ENCODE results near the gene AKT1S1.
"Not testable (repeated sequence)": the region's sequence is repeated elsewhere in the genome, so short reads cannot be mapped to it uniquely, and the experiment has no call there.

The AKT1S1 gene

DNA sequence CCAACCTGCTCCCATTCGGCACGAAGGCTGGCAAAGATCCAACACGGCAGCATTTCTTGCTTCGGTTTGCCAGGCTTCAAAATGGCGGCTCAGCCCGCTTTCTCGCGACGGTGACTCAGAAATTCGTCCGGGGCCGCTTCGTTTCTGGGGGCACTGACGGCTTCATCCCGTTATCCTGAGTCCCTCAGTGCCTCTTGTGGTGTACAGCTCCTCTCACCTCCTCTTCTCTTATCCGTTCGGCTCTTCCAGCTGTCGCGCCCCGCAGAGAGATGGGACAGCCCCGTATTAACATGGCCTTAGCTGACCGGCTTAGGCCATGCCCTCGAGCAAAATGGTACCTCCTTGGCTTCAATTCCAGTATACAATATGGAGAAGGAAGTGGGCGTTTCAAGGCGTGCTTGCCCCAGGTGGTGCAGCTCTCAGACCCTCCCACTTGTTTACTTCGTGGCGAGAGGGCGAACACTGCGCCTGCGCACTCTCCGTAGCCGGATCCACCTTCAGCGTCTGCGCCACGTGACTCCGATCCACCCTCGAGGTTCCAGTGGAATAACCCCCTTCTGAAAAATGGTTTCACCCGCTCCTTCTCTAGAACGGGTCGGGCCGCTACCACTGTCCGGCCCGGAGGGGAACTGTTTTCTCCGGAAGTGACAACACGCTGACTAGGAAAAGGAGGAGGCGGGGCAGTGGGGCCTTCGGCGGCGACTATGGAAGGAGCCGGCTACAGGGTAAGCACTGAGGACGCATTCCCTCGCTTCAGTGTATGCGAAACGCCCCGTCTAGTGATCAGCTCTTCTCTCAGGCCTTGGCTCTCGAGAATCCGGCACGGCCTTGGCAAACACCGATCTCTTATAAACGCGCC is at the start of gene AKT1S1, which contains the start of gene TBC1D17:
TSS of gene AKT1S1 (minus strand) at position 336 of the 859 bp plus-strand sequence. CDS start 4,060 bp downstream, outside the sequence.
TSS of gene TBC1D17 (plus strand) at position 683 of the 859 bp plus-strand sequence. CDS start at position 705, 22 bp downstream.
- Mint-ChIP-seq H3K4me3 (no peak within 1 kb of the TSS), H3K4me1 (ENCODE audit: low read depth) (peaks cover 41% of the 10 kb centered on the region), H3K9me3 (no peaks in the 10 kb centered on the region), H3K27ac (no peak within 1 kb of the TSS), H3K27me3 (no peaks in the 10 kb centered on the region), H3K36me3 (ENCODE audit: low read depth) (peaks cover 57% of the 10 kb centered on the region)
- peak; percentile 95 for DNase-seq

DNA sequence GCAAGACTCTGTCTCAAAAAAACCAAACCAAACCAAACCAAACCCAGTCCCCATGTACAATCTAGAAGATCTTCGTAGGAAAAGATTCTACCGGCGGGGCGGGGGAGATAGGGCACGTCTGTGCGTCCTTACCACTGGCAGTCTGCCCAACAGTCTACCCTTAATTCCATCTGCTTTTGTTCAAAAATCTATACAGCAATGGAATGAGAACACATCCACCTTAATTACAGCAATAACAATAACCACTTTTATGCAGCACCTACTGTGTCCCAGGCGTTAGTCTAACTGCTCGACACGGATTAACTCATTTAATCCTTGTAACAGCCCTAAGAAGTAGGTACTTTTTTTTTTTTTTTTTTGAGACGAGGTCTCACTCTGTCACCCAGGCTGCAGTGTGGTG is 49.4 kb upstream of the AKT1S1 start:
- no peak for DNase-seq
- Mint-ChIP-seq H3K27ac (peak overlapping the region; percentile 18), H3K9me3 (peaks cover 4% of the 10 kb centered on the region), H3K4me1 (ENCODE audit: low read depth) (peaks cover 76% of the 10 kb centered on the region), H3K4me3 (peak overlapping the region; percentile 99), H3K27me3 (no peaks in the 10 kb centered on the region), H3K36me3 (ENCODE audit: low read depth) (peaks cover 96% of the 10 kb centered on the region)

DNA sequence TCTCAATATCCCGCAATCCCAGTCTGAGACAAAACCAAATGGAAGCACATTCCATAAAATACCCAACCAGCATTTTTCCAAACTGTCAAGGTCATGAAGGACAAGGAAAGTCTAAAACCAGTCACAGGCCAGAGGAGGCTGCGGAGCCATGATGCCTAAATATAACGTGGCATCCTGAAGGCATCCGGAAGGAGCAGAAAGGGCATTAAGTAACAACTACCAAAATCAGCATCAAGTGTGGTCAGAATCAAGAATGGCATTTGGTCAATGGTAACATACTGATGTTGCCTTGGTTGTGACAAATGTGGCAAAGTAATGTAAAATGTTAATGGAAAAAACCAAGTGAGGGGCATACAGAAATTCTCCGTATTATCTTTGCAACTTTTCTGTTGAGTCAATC is 48.3 kb upstream of the AKT1S1 start:
- H3K4me3 Mint-ChIP-seq, result peak overlapping the region; percentile 35
- H3K27me3 Mint-ChIP-seq, result no peaks in the 10 kb centered on the region
- H3K27ac Mint-ChIP-seq, result peak overlapping the region; percentile 71
- peaks cover 80% of the 10 kb centered on the region for H3K4me1 Mint-ChIP-seq (ENCODE audit: low read depth)
- peaks cover 98% of the 10 kb centered on the region for H3K36me3 Mint-ChIP-seq (ENCODE audit: low read depth)
- peaks cover 4% of the 10 kb centered on the region for H3K9me3 Mint-ChIP-seq
- DNase-seq, result no peak

DNA sequence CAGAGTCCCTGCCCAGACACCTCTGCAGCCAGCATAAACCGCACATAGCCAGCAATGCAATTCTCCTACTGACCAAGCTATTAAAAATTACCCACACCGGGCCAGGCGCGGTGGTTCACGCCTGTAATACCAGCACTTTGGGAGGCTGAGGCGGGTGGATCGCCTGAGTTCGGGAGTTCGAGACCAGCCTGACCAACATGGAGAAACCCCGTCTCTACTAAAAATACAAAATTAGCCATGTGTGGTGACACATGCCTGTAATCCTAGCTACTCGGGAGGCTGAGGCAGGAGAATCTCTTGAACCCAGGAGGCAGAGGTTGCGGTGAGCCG is 47.7 kb upstream of the AKT1S1 start:
- not testable (repeated sequence) for H3K4me3 Mint-ChIP-seq, H3K9me3 Mint-ChIP-seq, H3K27me3 Mint-ChIP-seq, DNase-seq
- Mint-ChIP-seq H3K4me1 (ENCODE audit: low read depth) (peaks cover 76% of the 10 kb centered on the region), H3K27ac (peak overlapping the region; percentile 50), H3K36me3 (ENCODE audit: low read depth) (peaks cover 98% of the 10 kb centered on the region)

DNA sequence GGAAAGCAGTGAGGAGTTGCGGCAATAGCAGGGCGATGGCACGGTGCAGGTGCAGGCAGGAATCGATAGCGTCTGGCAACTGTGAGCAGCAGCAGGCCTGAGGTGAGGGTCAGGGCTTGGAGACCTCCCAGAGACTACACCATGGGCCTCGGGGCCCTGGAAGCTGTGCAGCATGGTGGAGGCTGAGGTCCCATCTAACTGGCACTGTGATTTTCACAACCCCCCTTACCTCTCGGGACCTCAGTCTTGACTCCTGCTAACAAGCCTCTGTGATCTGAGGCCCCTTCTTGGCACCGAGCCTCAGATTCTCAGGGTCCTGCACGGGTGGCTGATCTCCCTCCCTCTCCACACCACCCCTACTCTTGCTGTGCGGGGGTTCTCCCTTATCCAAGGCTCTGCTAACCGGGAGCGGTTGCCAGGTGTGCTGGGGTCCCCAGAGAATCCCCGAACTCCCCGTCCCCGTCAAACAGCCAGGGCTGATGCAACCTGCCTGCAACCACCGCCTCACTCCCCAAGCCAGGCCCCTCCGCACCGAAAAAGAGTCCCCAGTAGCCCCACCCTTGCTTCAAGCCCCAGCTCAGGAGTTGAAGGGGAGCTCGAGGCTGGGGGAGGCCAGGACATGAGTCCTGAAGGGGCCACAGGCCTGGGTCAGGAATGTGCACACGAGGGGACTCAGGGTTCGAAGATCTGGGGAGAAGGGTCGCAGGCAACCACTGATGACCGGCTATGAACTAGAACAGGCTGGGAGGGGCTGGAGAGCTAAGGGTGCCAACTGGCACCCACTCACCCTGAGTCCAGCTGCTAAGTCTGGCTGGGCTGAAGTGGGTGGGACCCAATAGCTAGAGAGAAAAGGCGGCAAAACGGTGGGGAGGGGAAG is 47.1 kb upstream of the AKT1S1 start:
- Mint-ChIP-seq H3K4me3 (no peak overlapping the region), H3K9me3 (no peaks in the 10 kb centered on the region), H3K36me3 (ENCODE audit: low read depth) (peaks cover 98% of the 10 kb centered on the region), H3K4me1 (ENCODE audit: low read depth) (peaks cover 74% of the 10 kb centered on the region), H3K27ac (peak overlapping the region; percentile 50), H3K27me3 (no peaks in the 10 kb centered on the region)
- no peak for DNase-seq

DNA sequence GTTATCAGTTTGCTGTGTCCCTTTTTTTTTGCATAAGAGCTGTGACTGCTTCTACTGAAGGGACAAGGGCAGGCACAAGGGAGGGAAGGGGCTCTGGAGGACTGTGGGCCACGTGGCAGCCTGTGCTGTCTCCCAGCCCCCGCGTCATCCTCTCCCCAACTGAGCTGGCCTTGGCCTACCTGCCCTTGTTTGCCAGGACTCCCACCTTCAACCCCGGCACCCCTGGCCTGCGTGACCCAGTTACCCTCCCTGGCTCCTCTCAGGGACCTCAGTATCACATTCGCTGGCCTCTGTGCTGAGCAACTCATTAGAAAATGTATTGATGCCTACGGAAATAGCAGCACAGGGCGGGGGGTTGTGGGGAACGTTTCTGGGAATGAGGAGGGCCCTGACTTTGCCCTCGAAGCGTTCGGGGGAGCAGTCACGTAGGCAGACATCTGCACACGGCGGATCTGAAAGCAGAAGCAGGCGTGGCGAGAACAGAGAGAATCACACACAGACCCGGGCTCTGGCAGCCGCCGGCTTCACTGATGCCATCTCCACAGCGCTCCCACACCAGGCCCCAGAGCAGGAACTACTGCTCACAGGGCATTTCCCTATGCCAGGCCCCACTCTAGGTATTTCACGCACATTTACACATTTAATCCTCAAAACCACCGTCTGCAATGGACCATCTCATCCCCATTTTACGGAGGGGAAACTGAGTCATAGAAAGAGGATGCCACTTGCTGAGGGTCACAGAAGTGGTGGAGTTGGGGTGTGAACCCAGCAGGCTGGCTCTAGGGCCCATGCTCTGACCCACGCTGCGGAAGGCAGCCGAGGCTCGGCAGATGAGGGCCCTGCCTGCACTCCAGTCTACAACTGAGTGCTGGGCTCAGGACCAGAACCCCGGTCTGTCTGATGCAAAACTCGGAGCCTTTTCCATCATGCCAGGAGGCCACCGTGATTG is 46.2 kb upstream of the AKT1S1 start:
- peaks cover 96% of the 10 kb centered on the region for H3K36me3 Mint-ChIP-seq (ENCODE audit: low read depth)
- H3K27me3 Mint-ChIP-seq, result no peaks in the 10 kb centered on the region
- H3K27ac Mint-ChIP-seq, result peak overlapping the region; percentile 40
- H3K9me3 Mint-ChIP-seq, result no peaks in the 10 kb centered on the region
- no peak overlapping the region for H3K4me3 Mint-ChIP-seq
- peaks cover 73% of the 10 kb centered on the region for H3K4me1 Mint-ChIP-seq (ENCODE audit: low read depth)
- no peak for DNase-seq

DNA sequence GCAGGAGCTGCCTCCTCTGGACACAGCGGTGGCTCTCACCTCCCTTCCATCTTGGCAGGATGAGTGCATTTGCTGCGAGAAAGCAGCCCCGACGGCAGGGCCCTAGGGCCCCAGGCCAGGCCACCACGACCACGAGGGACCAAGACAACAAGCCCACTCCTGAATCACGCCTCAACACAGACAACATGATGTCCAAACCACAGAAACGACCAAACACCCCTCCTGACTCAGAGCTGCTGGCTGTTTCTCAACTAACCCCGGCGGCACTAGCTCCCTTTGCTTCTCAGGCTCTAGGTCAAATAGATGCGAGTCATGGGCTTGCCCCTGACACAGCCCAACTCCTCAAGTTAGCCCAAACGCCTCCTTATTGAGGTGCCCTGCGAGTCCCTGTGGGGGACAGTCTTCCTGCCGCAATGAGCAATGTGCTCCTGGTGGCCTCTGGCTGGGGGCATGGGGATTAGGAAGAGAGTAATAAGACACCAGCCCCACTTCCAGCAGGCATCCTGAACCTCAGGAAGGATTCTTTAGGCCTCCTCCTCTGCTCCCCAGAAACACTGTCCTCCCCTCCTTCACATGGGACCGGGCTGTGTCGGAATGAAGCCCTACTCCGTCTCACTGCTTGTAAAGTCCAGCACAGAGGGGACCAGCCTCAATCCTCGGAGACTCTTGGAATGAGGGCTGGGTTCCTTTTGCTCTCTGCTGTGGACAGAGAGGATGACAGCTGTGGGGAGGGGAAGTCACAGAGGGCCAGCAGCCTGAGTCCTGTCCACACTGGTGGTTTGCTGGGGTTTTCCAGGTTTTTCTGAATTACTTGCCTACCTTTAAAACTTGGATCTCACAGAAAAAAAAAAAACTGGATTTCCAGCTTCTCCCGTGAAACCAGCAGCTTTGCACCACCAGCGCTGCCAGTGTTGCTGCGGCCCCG is 45.0 kb upstream of the AKT1S1 start:
- no peaks in the 10 kb centered on the region for H3K9me3 Mint-ChIP-seq
- H3K36me3 Mint-ChIP-seq (ENCODE audit: low read depth), result peaks cover 96% of the 10 kb centered on the region

DNA sequence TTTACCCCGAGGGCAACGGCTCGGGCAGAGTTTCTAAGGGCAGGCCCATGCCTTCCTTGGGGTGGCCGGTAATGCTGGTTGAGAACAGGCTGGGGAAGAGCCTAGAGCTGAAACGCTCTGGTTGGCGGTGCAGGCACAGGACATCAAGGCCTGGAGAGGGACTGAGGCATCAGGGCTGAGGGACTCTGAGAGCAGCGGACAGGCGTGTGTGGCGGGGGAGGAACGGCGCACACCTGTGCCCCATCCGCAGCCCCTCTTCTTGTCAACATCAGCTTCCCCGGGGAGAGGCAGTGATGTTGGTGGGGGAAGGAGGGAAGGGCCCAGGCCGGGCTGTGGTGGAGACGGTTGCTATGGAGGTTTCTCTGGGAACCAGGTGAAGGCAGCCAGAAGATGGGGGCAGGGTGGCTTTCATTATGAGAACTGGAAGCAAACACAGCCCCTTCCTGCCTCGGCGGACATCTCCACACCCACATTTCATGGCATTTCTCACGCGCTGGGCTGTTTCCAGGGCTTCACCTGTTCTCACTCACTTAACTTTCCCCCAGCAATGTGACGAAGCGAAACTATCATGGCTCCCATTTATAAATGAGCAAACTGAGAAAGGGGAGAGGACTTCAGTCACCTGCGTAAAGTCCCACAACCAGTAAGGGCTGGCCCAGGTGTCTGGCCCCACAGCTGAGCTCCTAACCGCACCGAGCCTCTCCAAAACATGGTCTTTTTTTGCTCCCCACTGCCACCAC is 43.6 kb upstream of the AKT1S1 start:
- Mint-ChIP-seq H3K36me3 (ENCODE audit: low read depth) (peaks cover 96% of the 10 kb centered on the region), H3K27ac (peak overlapping the region; percentile 78), H3K27me3 (no peaks in the 10 kb centered on the region), H3K9me3 (no peaks in the 10 kb centered on the region), H3K4me3 (no peak overlapping the region), H3K4me1 (ENCODE audit: low read depth) (peaks cover 69% of the 10 kb centered on the region)
- no peak for DNase-seq

More for the DNA sequence above, 45.0 kb upstream of the AKT1S1 start:
- Mint-ChIP-seq H3K27me3 (no peaks in the 10 kb centered on the region), H3K4me3 (peak overlapping the region; percentile 12), H3K4me1 (ENCODE audit: low read depth) (peaks cover 69% of the 10 kb centered on the region), H3K27ac (peak overlapping the region; percentile 78)
- DNase-seq, result no peak

DNA sequence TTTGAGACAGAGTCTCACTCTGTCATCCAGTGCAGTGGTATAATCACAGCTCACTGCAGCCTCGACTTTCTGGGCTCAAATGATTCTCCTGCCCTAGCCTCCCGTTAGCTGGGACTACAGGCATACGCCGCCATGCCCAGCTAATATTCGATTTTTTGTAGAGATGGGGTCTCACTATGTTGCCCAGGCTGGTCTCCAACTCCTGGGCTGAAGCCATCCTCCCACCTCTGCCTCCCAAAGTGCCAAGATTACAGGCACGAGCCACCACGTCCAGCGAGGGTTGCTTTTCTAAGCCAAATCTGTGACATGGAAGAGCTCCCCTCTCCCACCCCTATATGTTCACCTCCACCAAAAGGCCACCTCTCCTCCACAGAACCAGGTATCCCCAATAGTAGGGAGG is 40.9 kb upstream of the AKT1S1 start:
- Mint-ChIP-seq H3K4me3 (no peak overlapping the region), H3K36me3 (ENCODE audit: low read depth) (peaks cover 97% of the 10 kb centered on the region), H3K4me1 (ENCODE audit: low read depth) (peaks cover 72% of the 10 kb centered on the region)

DNA sequence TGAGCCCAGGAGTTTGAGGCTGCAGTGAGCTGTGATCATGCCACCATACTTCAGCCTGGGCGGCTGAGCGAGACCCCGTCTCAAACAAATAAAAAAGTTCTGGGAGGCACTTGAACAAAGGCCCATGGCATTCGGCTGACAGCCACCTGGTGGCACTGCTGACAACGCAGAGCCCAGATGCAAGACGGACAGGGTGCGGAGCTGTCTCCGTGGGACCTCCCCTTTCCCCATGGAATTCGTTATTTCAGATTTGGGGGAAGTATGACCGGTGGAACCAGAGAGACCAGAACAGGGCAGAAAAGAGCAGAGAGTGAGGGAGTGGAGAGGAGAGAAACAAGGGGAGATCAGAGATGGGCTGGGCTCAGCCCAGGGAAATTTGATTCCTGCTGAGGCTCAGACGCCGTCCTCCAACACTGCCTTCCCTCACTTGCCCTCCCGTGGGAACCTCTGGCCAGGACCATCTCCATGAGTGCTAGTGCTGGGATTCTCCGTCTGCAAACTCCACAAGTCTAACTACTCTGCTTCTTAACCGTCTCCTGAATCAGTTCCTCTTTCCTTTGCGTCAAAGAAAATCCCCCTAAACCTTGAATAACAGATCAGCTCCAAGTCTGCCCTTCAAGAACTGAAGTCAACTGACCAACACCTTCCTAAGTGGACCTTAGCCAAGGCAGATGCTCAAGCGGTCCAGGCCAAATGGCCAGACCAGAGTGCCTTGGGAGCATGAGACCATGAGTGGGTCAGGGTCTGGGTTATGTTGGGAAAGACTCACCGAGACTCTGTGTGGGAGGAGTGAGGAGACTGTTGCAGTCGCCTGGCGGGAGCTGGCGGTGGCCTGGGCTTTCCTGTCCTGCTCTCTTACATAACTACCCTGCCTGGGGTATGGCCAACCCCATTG is 39.9 kb upstream of the AKT1S1 start:
- DNase-seq, result no peak
- peaks cover 97% of the 10 kb centered on the region for H3K36me3 Mint-ChIP-seq (ENCODE audit: low read depth)
- no peaks in the 10 kb centered on the region for H3K27me3 Mint-ChIP-seq
- no peaks in the 10 kb centered on the region for H3K9me3 Mint-ChIP-seq
- H3K27ac Mint-ChIP-seq, result peak overlapping the region; percentile 32
- H3K4me3 Mint-ChIP-seq, result no peak overlapping the region
- H3K4me1 Mint-ChIP-seq (ENCODE audit: low read depth), result peaks cover 72% of the 10 kb centered on the region

More for the DNA sequence above, 40.9 kb upstream of the AKT1S1 start:
- Mint-ChIP-seq H3K9me3 (no peaks in the 10 kb centered on the region), H3K27ac (peak overlapping the region; percentile 57), H3K27me3 (no peaks in the 10 kb centered on the region)
- no peak for DNase-seq

DNA sequence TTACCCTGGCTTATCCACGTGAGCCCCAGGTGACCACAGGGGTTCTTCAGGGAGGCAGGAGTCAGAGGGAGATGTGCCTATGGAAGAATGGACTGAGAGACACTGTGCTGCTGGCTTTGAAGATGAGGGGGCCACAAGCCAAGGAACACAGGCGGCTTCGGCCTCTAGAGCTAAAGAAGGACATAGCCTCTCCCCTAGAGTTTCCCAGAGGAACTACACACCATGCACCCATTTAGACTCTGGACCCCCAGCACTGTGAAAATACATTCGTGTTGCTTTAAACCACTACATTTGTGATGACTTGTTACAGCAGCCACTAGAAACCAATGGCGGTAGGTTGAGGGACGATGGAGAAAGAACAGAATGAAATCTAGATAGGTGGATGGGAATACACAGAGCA is 38.1 kb upstream of the AKT1S1 start:
- peak overlapping the region; percentile 57 for H3K27ac Mint-ChIP-seq
- H3K27me3 Mint-ChIP-seq, result no peaks in the 10 kb centered on the region
- peaks cover 96% of the 10 kb centered on the region for H3K36me3 Mint-ChIP-seq (ENCODE audit: low read depth)
- peaks cover 70% of the 10 kb centered on the region for H3K4me1 Mint-ChIP-seq (ENCODE audit: low read depth)
- H3K9me3 Mint-ChIP-seq, result no peaks in the 10 kb centered on the region
- DNase-seq, result no peak
- H3K4me3 Mint-ChIP-seq, result no peak overlapping the region

DNA sequence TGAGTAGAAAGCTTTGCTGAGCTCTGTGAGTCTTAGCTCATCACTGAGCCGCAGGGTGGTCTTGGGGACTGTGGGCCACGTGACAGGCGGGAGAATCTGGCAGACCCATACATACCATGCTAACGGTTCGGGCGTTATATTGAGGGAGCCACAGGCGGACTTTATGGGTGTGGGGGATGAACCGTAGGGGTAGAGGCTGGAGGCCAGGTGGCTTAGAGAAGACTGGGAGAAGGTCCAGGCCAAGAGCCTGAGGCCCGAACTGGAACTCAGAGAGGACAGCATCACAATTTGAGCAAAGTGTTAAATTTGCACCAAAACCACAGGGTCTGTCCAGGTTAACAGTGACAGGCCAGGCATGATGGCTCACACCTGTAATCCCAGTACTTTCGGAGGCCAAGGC is 36.6 kb upstream of the AKT1S1 start:
- Mint-ChIP-seq H3K9me3 (no peaks in the 10 kb centered on the region), H3K4me3 (no peak overlapping the region), H3K27me3 (no peaks in the 10 kb centered on the region), H3K36me3 (ENCODE audit: low read depth) (peaks cover 98% of the 10 kb centered on the region), H3K27ac (peak overlapping the region; percentile 95), H3K4me1 (ENCODE audit: low read depth) (peaks cover 67% of the 10 kb centered on the region)
- DNase-seq, result no peak

Measured in activated T-cell treated with anti-CD3 and anti-CD28 coated beads, Interleukin-2, amount 50 U/mL, for 24 hours (primary cell).